Upper lobe of right lung (tissue), 1 donor: ENCODE data around the gene CFAP43. TPM values are rescaled to one million over a fixed set of nuclear protein-coding genes. Genes with fewer than 3 reads are reported as not detected.
"Not testable (repeated sequence)": the region's sequence is repeated elsewhere in the genome, so short reads cannot be mapped to it uniquely, and the experiment has no call there.

Experiments used
- ATAC-seq: fragments of 200-7000 bp; cut with Tn5 transposase; one replicate; pipeline ENCODE4 v1.9.1; 2020; ENCODE audit warnings: mild to moderate bottlenecking, moderate library complexity
- DNase-seq: peaks from one replicate; pipeline ENCODE4 v3.0.0-alpha.2; 2020
- H3K27ac ChIP-seq: fragments of 200-600 bp; one replicate; pipeline ENCODE4 v1.8.0; 2022
- H3K27me3 ChIP-seq: fragments of 200-600 bp; one replicate; pipeline ENCODE4 v1.8.0; 2022; ENCODE audit warnings: mild to moderate bottlenecking
- H3K36me3 ChIP-seq: fragments of 200-600 bp; one replicate; pipeline ENCODE4 v1.8.0; 2022
- H3K4me1 ChIP-seq: fragments of 200-600 bp; one replicate; pipeline ENCODE4 v1.8.0; 2022
- H3K4me3 ChIP-seq: fragments of 200-600 bp; one replicate; pipeline ENCODE4 v1.8.0; 2022; ENCODE audit warnings: mild to moderate bottlenecking
- H3K9me3 ChIP-seq: fragments of 200-600 bp; one replicate; pipeline ENCODE4 v1.8.0; 2022
- intact Hi-C: fragments of 100-400 bp; cut with DNase I; formaldehyde crosslinking; loops from one replicate; pipeline ENCODE4 v1.11.0; 2022
- total RNA-seq: library from RNA; stranded (reverse); fragmentation: NEBNext Ultra II Directional; extraction: Animal tissue kit (Norgen Biotek cat#: 25700); gene quantifications from one replicate; pipeline ENCODE4 v1.2.1, GENCODE V29; 2021
- TF ChIP-seq, protein P1 (sequence below): fragments of 200-600 bp; IDR thresholded peaks from one replicate; pipeline ENCODE4 v1.8.0; 2022; ENCODE audit warnings: antibody characterized with exemption
- donor health status: DM: no; HTN: yes; CAD: no; lungs with severe emphysema.

CFAP43 gene
- total RNA-seq, 1 donor from 2014 or later: 0.75 TPM

DNA sequence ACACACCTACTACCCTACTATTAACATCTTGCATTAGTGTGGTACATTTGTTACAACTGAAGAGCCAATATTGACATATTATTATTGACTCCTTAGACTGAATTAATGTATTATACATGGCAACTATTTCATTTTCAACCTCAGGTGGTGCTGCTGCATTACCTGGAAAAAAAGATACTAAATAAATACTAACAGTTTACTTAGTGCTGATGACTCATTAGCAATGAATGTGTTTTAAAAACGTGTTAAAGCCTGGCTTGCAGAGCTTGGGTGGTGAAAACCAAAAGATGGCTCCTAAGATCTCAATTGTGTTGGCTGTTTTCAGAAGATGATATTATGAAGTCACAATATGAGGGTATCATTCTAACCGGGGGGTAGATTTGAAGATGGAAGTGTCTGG is 34.8 kb downstream of the CFAP43 start:
- Histone ChIP-seq H3K4me1 (no peaks in the 10 kb centered on the region), H3K9me3 (no peaks in the 10 kb centered on the region), H3K4me3 (no peak overlapping the region), H3K27ac (no peak overlapping the region), H3K27me3 (no peaks in the 10 kb centered on the region), H3K36me3 (no peaks in the 10 kb centered on the region)
- TF ChIP-seq, protein P1, sequence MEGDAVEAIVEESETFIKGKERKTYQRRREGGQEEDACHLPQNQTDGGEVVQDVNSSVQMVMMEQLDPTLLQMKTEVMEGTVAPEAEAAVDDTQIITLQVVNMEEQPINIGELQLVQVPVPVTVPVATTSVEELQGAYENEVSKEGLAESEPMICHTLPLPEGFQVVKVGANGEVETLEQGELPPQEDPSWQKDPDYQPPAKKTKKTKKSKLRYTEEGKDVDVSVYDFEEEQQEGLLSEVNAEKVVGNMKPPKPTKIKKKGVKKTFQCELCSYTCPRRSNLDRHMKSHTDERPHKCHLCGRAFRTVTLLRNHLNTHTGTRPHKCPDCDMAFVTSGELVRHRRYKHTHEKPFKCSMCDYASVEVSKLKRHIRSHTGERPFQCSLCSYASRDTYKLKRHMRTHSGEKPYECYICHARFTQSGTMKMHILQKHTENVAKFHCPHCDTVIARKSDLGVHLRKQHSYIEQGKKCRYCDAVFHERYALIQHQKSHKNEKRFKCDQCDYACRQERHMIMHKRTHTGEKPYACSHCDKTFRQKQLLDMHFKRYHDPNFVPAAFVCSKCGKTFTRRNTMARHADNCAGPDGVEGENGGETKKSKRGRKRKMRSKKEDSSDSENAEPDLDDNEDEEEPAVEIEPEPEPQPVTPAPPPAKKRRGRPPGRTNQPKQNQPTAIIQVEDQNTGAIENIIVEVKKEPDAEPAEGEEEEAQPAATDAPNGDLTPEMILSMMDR: peak; percentile 6
- intact Hi-C loops: no loop called here
- ATAC-seq: peak; percentile 54
- DNase-seq: no peak

DNA sequence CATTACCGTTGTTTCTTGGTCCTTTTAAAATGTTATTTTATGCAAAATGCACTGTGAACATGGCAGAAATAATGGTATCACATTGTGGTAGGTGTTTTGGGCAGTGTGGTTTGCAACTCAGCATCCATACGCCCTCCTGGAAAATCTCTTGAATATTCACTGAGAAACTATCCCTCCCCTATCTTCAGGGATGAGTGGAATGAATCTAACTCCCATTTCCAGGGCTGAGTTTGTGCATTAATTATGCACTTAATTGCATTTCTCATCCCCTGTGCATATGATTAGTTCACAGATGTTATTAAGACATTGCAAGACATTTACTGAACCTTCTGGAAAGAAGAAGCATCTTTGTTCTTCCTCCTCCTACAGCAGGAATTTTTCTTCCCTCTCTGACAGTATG is 36.5 kb downstream of the CFAP43 start:
- Histone ChIP-seq H3K36me3 (no peaks in the 10 kb centered on the region), H3K27ac (no peak overlapping the region), H3K9me3 (no peaks in the 10 kb centered on the region), H3K4me1 (no peaks in the 10 kb centered on the region), H3K27me3 (no peaks in the 10 kb centered on the region), H3K4me3 (no peak overlapping the region)
- TF ChIP-seq, protein P1: no peak
- ATAC-seq (no peak), DNase-seq (no peak)
- intact Hi-C loops: no loop called here

DNA sequence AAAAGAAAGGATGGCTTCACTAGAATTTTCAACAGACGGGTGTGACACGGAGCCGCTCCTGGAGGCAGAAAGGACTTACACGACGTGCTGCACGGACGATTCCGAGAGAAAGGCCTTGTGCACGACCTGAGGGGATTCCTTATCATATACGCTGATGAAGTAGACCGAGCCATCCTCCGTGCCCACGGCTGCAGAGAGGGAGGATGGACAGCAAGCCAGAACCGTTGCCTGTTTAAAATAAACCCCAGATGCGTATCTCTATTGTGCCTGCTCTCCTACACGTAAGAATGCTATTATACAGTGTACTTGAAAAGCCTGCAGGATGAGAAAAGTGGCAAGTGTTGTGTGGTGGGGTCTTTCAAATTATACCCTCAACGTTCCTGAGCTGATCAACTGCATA is 38.4 kb downstream of the CFAP43 start:
- DNase-seq (no peak), ATAC-seq (no peak)
- intact Hi-C loops: no loop called here
- TF ChIP-seq, protein P1: no peak
- Histone ChIP-seq H3K27me3 (no peaks in the 10 kb centered on the region), H3K27ac (no peak overlapping the region), H3K9me3 (no peaks in the 10 kb centered on the region), H3K4me1 (no peaks in the 10 kb centered on the region), H3K36me3 (no peaks in the 10 kb centered on the region), H3K4me3 (no peak overlapping the region)

DNA sequence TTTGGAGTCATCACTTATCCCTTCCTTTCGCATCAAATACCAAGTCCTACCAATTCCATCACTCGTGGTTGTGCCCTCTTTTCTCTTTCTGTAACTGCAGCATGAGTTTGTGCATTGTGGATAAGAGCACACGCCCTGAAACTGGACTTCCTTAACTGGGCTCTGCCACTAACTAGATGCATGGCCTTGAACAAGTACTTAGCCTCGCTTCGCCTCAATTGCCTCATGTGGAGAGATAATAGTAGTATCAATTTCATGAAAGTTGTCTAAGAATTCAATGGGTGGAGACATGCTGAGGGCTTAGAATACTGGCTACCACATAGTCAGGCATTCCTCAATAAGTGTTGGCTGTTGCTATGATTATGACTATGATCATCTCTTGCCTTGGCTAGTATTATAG is 41.5 kb downstream of the CFAP43 start:
- TF ChIP-seq, protein P1: no peak
- H3K4me1 ChIP-seq: no peaks in the 10 kb centered on the region
- H3K27ac ChIP-seq: no peak overlapping the region
- ATAC-seq (no peak), DNase-seq (no peak)
- no peaks in the 10 kb centered on the region for H3K36me3 ChIP-seq
- H3K9me3 ChIP-seq: no peaks in the 10 kb centered on the region
- H3K4me3 ChIP-seq: no peak overlapping the region
- intact Hi-C loops: no loop called here
- no peaks in the 10 kb centered on the region for H3K27me3 ChIP-seq

DNA sequence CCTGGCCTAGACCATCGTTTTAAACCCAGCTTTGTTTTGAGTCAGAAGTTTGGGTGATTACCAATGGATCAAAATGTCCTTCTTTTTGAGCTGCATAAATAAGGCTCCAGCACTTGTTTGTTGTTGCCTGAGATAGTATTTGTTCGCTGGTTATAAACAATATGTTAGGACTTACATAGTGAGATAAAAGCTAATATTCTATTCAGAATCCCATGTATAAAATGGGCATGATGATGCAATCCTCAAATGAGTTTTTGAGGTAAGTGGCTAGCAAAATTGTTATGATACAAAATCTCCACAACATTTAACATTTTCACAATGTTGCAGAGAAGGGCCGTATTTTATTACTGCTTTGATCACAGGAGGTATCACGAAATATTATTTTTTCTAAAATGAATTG is 48.5 kb downstream of the CFAP43 start:
- TF ChIP-seq, protein P1: no peak

DNA sequence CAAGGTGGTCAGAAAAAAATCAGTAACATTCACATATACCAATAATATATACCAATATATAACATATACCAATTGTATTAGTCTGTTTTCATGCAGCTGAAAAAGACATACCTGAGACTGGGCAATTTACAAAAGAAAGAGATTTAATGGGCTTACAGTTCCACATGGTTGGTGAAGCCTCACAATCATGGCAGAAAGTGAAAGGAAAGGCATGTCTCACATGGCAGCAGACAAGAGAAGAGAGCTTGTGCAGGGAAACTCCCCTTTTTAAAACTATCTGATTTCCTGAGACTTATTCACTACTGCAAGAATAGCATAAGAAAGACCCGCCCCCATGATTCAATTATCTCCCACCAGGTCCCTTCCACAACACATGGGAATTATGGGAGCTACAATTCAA is 58.0 kb downstream of the CFAP43 start:
- H3K27me3 ChIP-seq, H3K9me3 ChIP-seq, ATAC-seq, H3K36me3 ChIP-seq, DNase-seq, H3K4me1 ChIP-seq, H3K27ac ChIP-seq, intact Hi-C loops, H3K4me3 ChIP-seq: not testable (repeated sequence)

More for the DNA sequence above, 48.5 kb downstream of the CFAP43 start:
- intact Hi-C loops: no loop called here
- Histone ChIP-seq H3K27me3 (no peaks in the 10 kb centered on the region), H3K9me3 (no peaks in the 10 kb centered on the region), H3K4me1 (no peaks in the 10 kb centered on the region), H3K4me3 (no peak overlapping the region), H3K27ac (no peak overlapping the region), H3K36me3 (no peaks in the 10 kb centered on the region)
- no peak for DNase-seq
- no peak for ATAC-seq
